PFSK-1 (cell line): ENCODE measurements around the gene GPATCH2.

Source experiments
- FOXP2 ChIP-seq: optimal IDR thresholded peaks from 2 replicates; pipeline ENCODE3; 2011; ENCODE audit warnings: borderline replicate concordance, control low read depth, inconsistent platforms; ENCODE audit not compliant: insufficient read depth; ENCODE audit errors: extremely low read length, extremely low read depth
- POLR2AphosphoS5 ChIP-seq: IDR thresholded peaks from 2 replicates; pipeline ENCODE4 v1.6.1; 2012; ENCODE audit warnings: low read depth, mild to moderate bottlenecking, control low read depth, low read length, moderate library complexity
- REST ChIP-seq, 2 experiments: IDR thresholded peaks; 2 replicates each; pipeline versions ENCODE4 v1.6.1 to v1.8.0; 2011 to 2012; ENCODE audit warnings: low read depth in 2 of 2, low read length in 2 of 2, control low read depth in 1 of 2, inconsistent platforms in 1 of 2, mild to moderate bottlenecking in 1 of 2, moderate library complexity in 1 of 2; ENCODE audit not compliant: insufficient read depth in 1 of 2
- SIN3A ChIP-seq: IDR thresholded peaks from 2 replicates; pipeline ENCODE4 v1.6.1; 2012; ENCODE audit warnings: mild to moderate bottlenecking, low read length, moderate library complexity, borderline replicate concordance; ENCODE audit not compliant: insufficient read depth
- TAF1 ChIP-seq: IDR thresholded peaks from 2 replicates; pipeline ENCODE4 v1.6.1; 2012; ENCODE audit warnings: low read length, control low read depth, borderline replicate concordance; ENCODE audit not compliant: insufficient read depth

GPATCH2 gene

GRCh38 chr1:217661407-217661806 lies 30.5 kb upstream of the GPATCH2 start:
- TF ChIP-seq TAF1 (no peak), REST (IDR thresholded peaks at IDR 0.05; ENCODE audit: insufficient read depth in 1 of 2, low read depth in 2 of 2, low read length in 2 of 2) (no peak), SIN3A (no peak), POLR2AphosphoS5 (no peak), FOXP2 (no peak)

- TF ChIP-seq TAF1 (no peak), POLR2AphosphoS5 (no peak), REST (IDR thresholded peaks at IDR 0.05; ENCODE audit: insufficient read depth in 1 of 2, low read depth in 2 of 2, low read length in 2 of 2) (no peak), SIN3A (no peak), FOXP2 (no peak)
These were observed 29.6 kb upstream of the GPATCH2 start for GRCh38 chr1:217660353-217661062.

GRCh38 chr1:217650674-217651073 lies 19.8 kb upstream of the GPATCH2 start:
- TF ChIP-seq REST (IDR thresholded peaks at IDR 0.05; ENCODE audit: insufficient read depth in 1 of 2, low read depth in 2 of 2, low read length in 2 of 2) (no peak), TAF1 (no peak), POLR2AphosphoS5 (no peak)

- TF ChIP-seq TAF1 (no peak), SIN3A (no peak), FOXP2 (no peak), REST (IDR thresholded peaks at IDR 0.05; ENCODE audit: insufficient read depth in 1 of 2, low read depth in 2 of 2, low read length in 2 of 2) (no peak), POLR2AphosphoS5 (no peak)
These were observed 16.9 kb upstream of the GPATCH2 start for GRCh38 chr1:217647791-217648190.

- TF ChIP-seq POLR2AphosphoS5 = no peak
These were observed 11.6 kb upstream of the GPATCH2 start for GRCh38 chr1:217642455-217642854.
